BE2C (cell line): Measurements from ENCODE around the gene TSPOAP1.

ENCODE experiments used
- DNase-seq: peaks from one replicate; pipeline ENCODE4 v3.0.0-alpha.2; 2020
- H3K27me3 ChIP-seq: fragments of 250-450 bp; sonication (Bioruptor Pico); 2 replicates; pipeline ENCODE4 v1.5.1; 2020; ENCODE audit warnings: mild to moderate bottlenecking
- H3K36me3 ChIP-seq: fragments of 250-450 bp; sonication (Bioruptor Pico); 2 replicates; pipeline ENCODE4 v1.5.1; 2020; ENCODE audit warnings: mild to moderate bottlenecking
- H3K4me1 ChIP-seq: fragments of 250-450 bp; sonication (Bioruptor Pico); 2 replicates; pipeline ENCODE4 v1.5.1; 2020
- H3K4me3 ChIP-seq: 2 replicates; pipeline ENCODE4 v1.5.1; 2011; ENCODE audit warnings: low read depth, low read length
- H3K9me3 ChIP-seq: fragments of 250-450 bp; sonication (Bioruptor Pico); 2 replicates; pipeline ENCODE4 v1.5.1; 2020
- TF ChIP-seq, protein P1 (sequence below): IDR thresholded peaks from 2 replicates; pipeline ENCODE4 v1.5.1; 2012; ENCODE audit warnings: mild to moderate bottlenecking, low read depth, low read length

Gene TSPOAP1

DNA sequence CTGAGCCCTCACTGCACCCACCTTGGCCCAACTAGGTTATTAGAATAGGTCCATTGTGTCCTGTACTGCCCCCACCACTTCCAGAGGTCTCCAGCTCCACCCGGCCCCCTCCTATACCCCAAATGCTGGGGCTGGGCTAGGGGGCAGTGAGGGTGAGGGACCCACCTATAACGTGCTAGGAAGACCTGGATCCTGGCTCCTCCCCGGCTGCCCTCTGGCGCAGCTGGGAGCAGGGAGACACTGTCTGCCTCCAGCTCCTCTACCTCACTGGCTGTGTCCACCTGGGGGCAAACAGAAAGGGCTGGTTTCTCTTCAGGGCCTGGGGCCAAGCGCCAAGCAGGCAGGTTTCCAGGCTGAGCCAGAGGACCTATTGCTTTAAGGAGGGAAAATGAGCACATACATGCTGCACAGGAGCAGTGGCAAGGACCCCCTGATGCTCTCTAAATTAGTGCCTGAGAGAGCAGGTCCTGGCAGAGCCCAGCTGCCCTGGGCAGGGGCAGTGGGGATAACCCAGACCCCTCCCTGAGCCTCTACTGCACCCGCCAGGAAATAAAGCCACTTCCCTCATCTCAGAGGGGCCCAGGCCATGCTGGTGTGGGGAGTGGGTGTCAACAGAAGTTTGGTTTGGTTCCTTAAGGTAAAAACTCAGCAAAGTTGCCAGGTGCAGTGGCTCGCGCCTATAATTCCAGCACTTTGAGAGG is 12.2 kb downstream of the TSPOAP1 start:
- Histone ChIP-seq H3K36me3 (no peaks in the 10 kb centered on the region), H3K4me3 (no peak overlapping the region), H3K4me1 (peaks cover 3% of the 10 kb centered on the region; the same call in 1 of the 2 replicates), H3K27me3 (no peaks in the 10 kb centered on the region), H3K9me3 (no peaks in the 10 kb centered on the region)
- TF ChIP-seq, protein P1, sequence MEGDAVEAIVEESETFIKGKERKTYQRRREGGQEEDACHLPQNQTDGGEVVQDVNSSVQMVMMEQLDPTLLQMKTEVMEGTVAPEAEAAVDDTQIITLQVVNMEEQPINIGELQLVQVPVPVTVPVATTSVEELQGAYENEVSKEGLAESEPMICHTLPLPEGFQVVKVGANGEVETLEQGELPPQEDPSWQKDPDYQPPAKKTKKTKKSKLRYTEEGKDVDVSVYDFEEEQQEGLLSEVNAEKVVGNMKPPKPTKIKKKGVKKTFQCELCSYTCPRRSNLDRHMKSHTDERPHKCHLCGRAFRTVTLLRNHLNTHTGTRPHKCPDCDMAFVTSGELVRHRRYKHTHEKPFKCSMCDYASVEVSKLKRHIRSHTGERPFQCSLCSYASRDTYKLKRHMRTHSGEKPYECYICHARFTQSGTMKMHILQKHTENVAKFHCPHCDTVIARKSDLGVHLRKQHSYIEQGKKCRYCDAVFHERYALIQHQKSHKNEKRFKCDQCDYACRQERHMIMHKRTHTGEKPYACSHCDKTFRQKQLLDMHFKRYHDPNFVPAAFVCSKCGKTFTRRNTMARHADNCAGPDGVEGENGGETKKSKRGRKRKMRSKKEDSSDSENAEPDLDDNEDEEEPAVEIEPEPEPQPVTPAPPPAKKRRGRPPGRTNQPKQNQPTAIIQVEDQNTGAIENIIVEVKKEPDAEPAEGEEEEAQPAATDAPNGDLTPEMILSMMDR, result no peak
- peak; percentile 1 for DNase-seq

DNA sequence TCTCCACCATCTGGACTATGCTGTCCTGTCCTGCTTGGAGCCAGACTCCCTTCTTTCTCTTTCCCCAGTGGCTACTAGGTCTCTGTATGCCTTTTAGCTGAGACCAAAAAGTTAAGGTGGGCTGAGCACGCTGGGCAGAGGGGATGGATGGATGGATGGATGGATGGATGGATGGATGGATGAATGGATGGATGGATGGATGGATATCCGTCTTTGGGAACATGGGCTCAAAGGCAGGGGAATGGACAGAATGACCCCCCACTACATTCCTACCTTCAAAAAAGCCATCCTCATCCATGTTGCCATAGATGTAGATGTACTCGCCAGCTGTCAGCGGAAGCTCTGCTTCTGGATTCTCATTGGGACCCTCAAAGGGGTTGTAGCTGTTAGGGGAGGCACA is 12.8 kb downstream of the TSPOAP1 start:
- peaks cover 3% of the 10 kb centered on the region; the same call in 1 of the 2 replicates for H3K4me1 ChIP-seq
- no peaks in the 10 kb centered on the region for H3K36me3 ChIP-seq
- no peaks in the 10 kb centered on the region for H3K27me3 ChIP-seq
- TF ChIP-seq, protein P1, result no peak
- no peak overlapping the region for H3K4me3 ChIP-seq
- H3K9me3 ChIP-seq, result no peaks in the 10 kb centered on the region
- DNase-seq, result no peak

DNA sequence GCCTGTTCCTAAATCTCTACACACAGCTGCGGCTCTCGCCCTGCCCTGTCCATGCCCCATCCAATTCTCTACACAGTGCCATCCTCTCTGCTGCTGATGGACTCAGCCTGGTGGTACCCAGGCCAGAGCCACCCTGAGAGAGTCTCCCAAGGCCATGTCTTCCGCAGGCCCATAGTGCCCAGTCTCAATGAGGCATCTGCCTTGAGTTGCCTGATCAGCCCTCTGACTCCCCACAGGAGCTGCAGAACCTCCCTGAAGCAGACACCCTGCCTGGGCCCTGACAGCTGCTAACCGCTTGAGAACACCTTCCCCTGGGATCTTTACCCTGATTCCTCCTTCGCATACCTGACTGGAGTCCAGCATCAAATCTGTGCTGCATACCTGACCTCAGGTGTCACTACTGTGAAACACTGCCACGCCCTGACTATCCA is 13.3 kb downstream of the TSPOAP1 start:
- no peaks in the 10 kb centered on the region for H3K36me3 ChIP-seq
- TF ChIP-seq, protein P1, result no peak
- no peaks in the 10 kb centered on the region for H3K27me3 ChIP-seq
- H3K9me3 ChIP-seq, result no peaks in the 10 kb centered on the region
- no peak for DNase-seq
- peaks cover 3% of the 10 kb centered on the region; the same call in 1 of the 2 replicates for H3K4me1 ChIP-seq
- H3K4me3 ChIP-seq, result no peak overlapping the region

DNA sequence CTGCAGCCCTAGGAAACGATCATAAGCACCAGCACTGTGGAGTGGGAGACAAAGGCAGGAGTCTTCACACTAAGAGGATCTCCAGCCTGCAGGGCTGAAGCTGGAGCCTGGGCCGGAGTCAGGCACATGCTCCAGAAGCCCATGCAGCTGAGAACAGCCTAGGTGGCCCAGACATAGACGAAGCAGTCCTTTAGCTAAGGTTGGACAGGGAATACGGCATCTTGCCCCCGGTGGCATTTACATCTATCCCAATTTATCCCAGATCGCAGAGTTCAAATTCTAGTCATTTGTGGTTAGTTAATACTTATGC is 13.9 kb downstream of the TSPOAP1 start:
- Histone ChIP-seq H3K4me3 (no peak overlapping the region), H3K27me3 (no peaks in the 10 kb centered on the region), H3K36me3 (no peaks in the 10 kb centered on the region), H3K9me3 (no peaks in the 10 kb centered on the region), H3K4me1 (peaks cover 3% of the 10 kb centered on the region; the same call in 1 of the 2 replicates)
- TF ChIP-seq, protein P1, result no peak
- DNase-seq, result no peak

DNA sequence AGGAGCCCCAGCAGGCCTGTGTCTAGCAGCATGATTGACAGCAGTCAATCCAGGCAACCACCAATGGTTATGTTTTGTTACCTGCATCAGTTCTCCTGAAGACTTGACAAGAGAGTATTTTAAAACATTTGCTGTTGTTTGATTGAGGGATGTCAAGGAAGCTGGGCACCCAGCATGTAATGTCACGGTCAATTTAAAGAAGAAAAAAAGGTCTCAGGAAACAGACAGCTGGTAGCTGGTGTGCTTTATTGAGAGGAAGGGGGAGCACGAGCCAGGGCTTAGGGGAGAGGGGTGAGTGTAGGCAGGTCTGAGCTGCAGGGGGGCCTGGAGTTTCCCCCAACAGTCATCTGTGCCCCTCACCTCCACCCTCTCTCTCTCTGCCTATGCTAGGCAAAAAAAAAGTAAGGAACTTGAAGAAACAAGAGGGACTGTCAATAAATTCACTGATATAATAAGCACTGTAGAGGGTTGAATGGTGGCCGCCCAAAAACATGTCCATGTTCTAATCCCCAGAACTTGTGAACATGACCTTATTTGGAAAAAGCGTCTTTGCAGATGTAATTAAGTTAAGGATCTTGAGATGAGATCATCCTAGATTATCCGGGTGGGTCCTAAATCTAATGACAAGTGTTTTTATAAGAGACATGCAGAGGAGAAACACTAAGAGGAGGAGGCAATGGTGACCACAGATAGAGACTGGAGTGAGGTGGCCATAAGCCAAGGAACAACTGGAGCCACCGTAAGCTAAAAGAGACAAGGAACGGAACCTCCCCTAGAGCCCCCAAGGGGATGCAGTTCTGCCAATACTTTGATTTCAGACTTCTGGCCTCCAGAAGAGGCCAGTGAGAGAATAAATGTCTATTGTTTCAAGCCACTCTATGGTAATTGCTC is 14.5 kb downstream of the TSPOAP1 start:
- peaks cover 3% of the 10 kb centered on the region; the same call in 1 of the 2 replicates for H3K4me1 ChIP-seq
- no peak overlapping the region for H3K4me3 ChIP-seq
- TF ChIP-seq, protein P1, result no peak
- DNase-seq, result no peak
- H3K9me3 ChIP-seq, result no peaks in the 10 kb centered on the region
- no peaks in the 10 kb centered on the region for H3K27me3 ChIP-seq
- H3K36me3 ChIP-seq, result no peaks in the 10 kb centered on the region

DNA sequence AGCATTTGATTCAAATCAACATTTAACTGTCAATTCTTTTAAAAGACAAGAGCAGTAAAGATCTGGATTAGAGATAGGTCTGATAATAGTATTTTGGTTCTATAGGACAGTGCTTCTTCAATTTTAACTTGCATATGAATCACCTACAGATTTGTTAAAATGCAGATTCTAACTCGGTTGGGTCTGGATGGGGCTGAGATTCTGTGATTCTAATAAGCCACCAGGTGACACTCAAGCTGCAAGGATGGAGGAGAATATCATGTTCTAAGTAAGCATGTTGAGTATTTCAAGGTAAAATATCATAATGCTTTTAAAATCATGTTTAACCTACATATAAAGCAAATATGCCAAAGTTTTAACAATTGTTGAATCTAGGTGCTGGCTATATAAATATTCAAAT is 15.8 kb downstream of the TSPOAP1 start:
- H3K9me3 ChIP-seq, result no peaks in the 10 kb centered on the region
- H3K4me1 ChIP-seq, result no peaks in the 10 kb centered on the region
- TF ChIP-seq, protein P1, result 0 out of 2 replicates have a peak, but pooled peaks have one; percentile 13
- H3K36me3 ChIP-seq, result no peaks in the 10 kb centered on the region
- no peak for DNase-seq
- no peak overlapping the region for H3K4me3 ChIP-seq
- peaks cover 5% of the 10 kb centered on the region; the same call in 1 of the 2 replicates for H3K27me3 ChIP-seq
